ENCODE results near the gene DBN1.

DBN1 gene

DNA sequence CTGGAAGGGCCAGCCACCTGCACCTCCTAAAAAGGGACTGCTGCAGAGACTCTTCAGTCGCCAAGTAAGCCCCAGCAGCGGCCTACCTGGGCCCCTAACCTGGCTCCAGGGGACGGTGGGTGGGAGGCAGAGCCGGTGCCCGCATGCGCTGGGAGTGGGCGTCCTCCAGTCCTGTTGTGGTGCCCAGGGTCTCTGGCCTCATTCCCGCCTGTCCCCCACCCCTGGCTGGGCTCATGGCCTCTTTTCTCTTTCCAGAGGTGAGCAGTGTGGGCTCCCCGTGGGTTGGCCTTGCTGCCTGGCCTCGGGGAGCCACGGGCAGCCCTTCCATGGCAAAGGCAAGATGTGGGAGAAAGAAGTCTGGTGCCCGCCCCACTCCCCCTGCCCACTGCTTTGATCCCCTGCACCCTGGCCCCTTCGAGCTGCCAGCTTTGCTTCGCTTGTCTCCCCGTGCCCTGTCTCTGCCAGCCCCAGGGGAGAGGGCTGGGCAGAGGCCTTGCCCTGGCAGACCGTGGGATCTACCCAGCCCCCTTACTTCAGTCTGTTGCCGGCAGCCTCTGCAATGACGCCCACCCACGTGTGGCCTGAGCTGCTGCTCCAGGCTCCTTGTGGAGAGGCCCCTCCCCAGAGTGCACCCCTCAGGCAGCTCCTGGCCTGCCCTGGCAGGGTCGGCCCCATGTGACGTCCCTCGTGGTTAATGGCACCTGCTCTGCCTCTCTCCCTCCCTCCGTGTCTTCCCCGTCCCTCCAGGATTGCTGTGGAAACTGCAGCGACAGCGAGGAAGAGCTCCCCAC is 32.2 kb downstream of the DBN1 start:
- no peak for DNase-seq

DNA sequence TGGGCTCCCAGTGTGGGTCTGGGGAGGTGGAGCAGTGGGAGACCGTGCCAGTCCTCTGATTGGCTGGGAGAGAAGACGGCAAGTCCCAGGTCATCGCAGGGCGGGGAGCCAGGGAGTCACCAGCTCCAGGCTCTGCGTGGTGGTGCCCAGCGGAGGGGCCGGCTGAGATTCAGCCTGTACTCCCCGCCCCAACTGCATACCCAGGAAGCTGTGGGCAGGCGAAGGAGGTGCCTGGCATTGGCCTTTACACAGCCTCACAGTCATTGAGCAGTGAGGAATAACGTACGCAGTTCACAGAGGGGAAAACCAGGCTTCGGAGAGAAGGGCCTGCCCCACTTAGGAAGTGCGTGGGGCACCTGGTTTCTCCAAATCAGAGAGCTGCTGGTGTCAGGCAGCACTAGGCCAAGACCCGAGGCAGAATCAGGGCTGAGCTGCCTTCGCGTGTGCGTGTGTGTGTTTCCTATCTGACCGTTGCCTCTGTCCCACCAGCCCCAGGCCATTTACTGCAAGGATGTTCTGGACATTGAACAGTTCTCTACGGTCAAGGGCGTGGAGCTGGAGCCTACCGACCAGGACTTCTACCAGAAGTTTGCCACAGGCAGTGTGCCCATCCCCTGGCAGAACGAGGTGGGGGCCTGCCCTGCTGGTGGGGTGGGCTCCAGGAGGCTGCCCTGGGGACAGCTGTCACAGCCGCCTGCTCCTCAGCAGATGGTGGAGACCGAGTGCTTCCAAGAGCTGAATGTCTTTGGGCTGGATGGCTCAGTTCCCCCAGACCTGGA is 33.0 kb downstream of the DBN1 start:
- no peak for DNase-seq

DNA sequence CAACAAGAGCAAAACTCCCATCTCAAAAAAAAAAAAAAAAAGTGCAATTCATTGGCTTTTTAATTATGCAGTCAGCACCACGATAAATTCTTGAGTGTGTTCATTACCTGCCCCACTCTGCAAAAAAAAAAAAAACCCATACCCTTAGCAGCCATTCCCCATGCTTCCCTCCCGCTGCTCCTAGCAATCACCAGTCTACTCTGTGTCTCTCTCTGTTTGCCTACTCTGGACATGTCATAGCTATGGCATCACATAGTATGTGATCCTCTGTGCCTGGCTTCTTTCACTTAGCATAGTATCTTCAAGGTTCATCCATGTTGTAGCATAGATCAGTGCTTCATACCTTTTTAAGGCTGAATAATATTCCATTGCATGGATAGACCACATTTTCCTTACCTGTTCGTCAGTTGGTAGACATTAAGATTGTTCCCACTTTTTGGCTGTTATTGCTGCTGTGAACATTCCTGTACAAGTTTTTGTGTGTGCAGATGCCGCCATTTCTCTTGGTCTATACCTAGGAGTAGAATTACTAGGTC is 33.8 kb downstream of the DBN1 start:
- no peak for DNase-seq

DNA sequence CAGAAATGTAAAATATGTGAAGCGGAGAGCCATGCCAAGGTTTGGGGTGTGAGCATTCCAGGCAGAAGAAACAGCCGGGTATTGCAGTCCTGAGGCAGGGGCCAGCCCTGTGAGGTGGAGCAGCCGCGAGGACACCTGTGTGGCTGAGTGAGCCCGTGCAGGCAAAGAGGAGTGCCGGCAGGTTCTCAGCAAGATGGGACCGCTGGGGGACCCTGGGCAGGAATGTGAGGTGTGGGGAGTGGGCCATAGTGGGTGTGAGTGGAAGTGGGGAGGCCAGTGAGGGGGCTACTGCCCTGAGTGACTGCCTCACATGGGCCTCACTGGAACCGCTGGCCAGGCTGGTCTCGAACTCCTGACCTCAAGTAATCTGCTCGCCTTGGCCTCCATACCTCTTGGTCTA is 35.0 kb downstream of the DBN1 start:
- DNase-seq: no peak

DNA sequence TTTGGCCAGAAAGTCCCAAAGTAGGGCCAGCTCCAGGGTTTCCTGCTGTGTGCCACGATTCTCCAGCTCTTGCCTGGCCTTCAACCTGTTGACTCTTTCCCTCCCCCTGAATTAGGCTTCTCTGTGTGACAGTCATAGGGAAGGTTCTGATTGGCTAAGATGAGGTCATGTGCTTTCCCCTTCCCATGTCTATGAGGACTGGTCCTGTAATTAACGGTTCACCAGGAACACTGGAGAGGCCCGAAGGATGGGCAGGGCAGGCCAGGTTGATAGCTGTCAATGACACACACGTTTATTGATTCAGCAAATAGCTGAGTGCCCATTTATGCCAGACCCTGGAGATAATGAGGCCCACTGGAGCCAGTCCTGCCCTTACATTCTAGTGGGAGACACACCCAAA is 35.8 kb downstream of the DBN1 start:
- DNase-seq: no peak

DNA sequence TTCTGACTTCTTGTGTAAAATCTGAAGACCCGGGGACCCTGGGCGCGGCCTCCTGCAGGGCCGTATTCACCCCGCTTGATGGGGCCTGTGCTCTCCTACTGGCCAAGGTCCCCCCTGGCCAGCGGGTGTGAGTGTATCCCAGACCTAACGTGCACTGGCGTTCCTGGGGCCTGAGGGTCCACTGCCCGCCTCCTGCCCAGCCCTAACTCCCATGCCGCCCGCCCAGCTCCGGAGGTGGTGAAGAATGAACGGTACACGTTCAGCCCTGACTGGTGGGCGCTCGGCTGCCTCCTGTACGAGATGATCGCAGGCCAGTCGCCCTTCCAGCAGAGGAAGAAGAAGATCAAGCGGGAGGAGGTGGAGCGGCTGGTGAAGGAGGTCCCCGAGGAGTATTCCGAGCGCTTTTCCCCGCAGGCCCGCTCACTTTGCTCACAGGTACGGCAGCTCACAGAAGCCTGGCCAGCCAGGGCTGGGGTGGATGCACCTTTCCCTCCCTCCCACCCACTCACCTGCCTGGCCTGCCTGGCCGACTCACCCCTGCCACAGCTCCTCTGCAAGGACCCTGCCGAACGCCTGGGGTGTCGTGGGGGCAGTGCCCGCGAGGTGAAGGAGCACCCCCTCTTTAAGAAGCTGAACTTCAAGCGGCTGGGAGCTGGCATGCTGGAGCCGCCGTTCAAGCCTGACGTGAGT is 37.4 kb downstream of the DBN1 start:
- no peak for DNase-seq

DNA sequence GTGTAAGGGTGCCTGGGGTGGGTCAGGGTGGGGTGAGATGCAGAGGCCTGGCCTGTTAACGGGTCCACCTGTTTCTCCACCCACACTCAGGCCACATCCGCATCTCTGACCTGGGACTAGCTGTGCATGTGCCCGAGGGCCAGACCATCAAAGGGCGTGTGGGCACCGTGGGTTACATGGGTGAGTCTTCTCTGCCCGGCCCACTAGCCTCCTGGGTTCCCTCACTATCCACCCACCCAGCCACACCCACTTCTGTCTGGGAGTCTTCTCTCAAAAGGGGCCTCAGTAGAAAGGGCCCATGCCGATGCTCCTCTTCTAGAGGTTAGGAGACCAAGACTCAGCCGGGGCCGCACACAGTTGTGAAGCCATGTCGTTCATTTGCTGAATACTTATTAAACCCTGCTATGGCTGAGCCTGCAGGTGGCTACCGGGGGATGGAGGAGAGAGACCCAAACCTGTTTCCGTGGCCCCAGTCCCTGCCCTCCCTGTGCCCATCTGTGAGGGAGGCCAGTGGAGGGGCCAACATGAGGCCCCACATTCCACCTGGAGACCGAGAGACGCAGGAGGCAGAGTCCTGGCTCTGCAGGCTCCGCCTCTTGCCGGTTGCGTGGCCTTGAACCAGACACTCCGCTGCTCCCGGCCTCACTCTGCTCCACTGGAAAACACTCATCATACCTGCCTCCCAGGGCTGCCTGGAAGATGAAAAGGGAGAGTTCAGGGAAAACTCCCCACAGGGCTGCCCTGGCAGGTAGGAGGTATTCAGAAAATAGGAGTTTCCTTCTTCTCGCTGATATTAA is 38.3 kb downstream of the DBN1 start:
- DNase-seq: no peak

DNA sequence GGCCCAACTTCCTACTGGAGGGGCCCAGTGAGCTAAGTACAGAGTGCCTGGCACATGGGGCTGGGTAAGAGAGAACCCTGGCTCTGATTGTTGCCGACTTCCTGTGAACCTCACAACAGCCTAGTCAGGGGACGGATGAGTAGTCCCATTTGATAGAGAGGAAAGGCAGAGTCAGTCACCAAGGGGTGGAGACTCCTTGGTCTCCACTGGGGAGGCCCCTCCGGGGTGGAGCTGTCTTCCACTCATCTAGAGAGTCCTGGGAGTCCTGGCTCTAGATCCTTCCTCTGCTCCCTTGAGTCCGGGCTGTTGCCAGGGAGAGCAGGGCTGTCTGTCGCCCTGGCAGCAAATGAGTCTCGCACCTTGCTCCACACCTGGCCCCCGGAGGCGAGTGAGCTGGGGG is 39.0 kb downstream of the DBN1 start:
- DNase-seq: no peak

DNA sequence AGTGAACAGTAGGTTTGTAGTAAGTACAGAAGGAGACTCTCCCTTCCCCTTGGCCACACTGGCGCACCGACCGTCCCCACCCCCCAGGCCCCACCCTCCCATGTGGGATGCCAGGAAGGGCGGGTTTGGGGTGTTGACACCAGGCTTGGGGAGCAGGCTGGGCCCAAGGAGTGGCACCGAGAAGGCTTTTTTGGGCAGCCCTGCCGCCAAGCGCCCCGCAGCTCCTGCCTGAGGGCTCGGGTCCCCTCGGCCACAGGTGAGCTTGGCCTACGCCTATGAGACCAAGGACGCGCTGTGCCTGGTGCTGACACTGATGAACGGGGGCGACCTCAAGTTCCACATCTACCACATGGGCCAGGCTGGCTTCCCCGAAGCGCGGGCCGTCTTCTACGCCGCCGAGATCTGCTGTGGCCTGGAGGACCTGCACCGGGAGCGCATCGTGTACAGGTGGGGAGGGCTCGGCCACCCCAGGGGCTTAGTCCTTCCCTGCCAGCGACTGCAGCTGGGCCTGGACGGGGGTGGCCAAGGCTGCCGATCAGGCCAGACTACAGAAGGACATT is 39.7 kb downstream of the DBN1 start:
- DNase-seq: no peak

DNA sequence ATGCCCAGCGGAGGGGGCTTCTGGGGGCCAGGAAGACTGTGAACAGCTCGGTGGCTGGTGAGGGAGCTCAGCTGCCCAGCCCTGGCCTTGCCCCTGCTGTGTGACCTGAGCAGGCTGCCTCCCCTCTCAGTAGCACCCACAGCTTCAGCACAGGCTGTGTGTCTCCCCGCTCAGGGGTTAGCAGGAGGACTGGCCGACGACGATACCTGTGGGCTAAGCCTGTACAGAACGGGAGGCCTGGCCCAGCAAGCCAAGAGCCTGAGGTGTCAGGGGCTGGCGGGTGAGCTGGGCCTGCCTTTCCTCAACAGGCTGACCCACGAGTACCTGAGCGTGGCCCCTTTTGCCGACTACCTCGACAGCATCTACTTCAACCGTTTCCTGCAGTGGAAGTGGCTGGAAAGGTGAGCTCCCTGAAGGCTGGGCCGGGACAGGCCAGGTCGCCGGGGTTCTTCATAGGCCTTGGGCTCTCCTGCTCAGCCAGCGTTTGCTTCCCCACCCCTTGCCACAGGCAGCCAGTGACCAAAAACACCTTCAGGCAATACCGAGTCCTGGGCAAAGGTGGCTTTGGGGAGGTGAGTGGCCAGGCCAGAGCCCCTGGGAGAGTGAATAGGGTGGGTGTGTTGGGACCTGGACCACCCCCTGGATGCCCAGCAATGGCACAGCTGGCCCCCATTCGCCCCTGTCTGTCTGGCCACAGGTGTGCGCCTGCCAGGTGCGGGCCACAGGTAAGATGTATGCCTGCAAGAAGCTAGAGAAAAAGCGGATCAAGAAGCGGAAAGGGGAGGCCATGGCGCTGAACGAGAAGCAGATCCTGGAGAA is 40.4 kb downstream of the DBN1 start:
- DNase-seq: no peak

DNA sequence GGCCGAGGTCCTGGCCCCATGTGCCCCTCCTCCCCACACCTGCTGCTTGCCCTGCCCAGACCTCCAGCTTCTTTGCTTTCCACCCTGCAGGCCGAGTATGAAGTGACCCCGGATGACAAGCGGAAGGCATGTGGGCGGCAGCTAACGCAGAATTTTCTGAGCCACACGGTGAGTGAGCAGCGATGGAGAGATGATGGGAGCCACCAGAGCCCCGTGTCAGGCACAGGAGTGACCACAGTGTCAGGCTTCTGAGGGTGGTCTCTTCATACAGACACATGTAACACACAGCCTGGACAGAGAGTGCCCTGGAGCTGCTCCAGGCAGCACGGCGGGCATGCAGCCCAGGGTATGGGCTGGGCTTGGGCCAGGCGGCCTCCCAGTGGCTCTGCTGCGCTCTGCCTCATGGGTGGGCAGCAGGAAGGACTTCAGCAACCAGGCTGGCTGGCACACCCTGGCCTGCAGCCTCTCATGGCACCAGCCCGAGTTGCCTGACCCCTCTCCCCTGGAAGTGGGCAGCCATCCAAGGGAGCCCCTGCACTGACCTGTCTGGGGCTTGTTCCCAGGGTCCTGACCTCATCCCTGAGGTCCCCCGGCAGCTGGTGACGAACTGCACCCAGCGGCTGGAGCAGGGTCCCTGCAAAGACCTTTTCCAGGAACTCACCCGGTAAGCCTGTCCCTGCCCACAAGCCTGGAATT is 41.1 kb downstream of the DBN1 start:
- no peak for DNase-seq

DNA sequence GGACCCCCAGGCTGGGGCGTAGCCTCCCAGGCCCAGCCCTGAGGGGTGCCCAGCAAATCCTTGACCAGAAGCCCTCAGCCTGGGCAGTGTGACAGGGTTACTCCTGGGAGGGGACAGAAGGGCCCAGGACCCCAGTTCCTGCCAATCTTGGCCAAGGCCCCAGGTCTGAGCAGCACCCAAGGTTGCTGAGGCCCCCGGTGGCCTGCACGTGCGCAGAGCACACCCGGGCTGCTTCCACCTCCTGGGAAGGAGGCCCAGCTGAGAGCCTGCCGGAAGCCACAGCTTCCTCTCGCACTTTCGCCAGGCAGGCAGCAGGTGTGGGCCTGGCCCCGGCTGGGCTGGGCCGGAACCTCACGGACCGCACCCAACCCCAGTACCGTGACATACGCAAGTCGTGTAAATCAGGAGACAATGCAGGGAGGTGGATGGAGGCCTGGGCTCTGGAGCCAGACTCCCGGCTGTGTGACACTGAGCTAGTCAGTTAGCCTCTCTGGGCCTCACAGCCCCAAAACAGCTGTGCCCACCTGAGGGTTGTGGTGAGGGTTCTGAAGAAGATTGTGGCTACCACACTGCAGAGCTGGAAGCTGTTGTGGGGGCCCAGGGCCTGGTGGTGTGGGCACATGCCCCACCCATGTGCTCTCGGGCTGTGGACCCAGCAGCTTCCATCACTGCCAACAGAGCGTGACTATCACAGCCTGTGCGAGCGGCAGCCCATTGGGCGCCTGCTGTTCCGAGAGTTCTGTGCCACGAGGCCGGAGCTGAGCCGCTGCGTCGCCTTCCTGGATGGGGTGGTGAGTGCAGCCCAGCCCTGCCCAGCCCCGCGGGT is 41.9 kb downstream of the DBN1 start:
- no peak for DNase-seq

DNA sequence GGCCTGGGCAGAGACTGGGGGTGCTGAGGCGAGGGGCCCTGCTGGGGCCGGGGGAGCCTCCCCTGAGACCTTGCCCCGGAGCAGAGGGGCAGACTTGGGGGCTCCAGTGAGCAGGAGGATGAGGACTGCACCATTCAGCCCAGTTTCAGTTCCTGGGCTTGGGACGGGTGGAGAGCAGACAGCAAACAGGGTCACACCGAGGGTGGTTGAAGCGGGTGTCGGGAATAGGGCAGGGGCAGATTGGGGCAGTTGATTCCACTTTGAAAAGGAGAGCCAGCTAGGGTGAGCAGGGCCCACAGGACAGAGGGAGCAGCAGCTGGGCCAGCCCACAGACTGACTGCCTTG is 42.5 kb downstream of the DBN1 start:
- DNase-seq: no peak

DNA sequence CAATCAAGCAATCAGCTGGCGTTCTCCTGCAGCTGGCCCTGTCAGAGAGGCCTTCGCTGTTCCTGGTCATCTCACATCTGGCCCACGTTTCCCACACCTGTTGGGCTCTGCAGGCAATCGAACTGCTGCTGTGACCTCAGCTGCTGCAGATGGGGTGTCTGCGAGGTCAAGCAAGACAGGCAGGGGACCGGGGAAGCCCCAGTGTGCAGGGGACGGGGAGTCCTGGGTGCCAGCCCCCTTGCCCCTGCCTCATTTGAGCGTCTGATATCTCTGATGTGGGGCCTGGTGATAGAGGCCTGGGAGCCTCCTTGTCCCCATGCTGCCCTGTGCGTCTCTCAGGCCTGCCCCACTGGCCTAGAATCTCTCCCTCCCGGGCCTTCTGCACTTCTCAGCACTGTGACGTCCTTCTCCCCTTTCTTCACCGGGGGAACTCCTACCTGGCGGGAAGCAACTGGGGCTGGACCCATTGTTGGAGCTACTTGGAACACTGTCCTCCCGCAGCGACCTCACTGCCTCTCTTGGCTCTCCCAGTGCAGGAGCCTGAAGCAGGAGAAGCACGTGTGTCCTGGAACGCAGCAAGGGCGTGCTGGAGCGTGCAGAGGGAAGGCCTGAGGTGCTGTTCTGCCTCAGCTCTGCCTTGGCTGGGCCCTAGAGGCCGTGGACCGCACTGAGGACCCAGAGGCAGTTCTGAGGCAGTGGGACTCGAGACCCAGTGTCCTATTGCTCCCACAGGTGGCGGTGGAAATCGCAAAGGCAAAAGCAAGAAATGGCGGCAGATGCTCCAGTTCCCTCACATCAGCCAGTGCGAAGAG is 43.1 kb downstream of the DBN1 start:
- no peak for DNase-seq

DNA sequence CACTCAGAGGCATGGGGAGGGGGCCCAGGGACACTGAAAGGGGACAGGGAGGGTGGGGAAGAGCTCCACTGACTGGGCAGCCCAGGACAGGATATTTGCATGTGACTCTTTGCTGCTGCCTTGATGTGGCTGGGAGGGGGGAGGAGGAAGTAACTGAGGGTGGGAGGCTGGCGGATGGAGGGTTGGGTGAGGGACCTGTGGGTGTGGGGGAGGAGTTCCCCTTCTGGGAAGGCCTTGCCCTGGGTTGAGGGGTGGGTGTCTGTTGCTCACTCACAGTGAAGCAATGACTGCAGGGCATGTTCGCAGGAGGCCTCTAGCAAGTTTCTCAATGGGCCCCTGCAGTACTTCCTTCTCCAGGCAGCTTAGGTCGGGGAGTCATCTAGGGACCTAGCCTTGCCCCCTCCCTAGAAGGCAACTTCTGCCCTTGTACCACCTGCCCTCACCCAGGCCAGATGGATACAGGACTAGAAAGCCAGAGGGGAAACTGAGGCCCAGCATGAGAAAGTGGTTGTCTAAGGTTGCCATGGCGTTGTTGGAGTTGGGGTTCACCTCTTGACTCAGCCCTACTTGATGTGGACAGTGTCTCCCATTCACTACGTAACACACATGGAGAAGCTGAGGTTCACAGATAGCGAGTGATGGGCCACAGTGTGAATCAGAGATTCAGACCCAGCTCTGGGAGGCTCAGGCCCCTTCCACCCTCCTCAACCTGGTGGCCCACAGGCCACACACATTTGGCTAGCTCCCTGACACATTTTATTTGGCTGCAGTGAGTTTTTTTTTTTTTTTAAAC is 44.0 kb downstream of the DBN1 start:
- no peak for DNase-seq

DNA sequence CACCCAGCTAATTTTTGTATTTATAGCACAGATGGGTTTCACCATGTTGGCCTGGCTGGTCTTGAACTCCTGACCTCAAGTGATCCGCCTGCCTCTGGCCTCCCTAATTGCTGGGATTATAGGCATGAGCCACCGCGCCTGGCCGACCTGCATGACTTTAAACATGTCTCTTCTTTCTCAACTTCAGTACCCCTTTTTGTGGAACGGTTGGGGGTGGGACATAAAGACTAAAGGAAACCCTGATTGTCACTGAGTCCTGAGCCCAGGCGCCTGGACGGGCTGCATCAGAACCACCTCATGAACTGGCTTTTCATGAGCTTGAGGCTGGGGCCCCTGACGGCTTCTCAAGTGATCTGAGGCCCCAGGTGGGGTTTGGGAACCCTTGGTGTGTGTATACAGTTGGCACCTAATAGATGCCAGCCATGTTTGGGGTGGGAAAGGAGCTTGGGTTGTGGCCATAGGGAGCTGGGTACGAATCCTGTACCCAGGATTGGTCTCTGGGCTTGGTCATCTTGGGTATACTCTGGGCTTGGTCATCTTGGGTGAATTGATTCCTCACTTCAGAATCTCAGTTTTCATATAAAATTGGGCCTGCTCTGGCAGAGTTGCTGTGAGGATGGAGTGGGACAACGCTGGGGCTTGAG is 44.7 kb downstream of the DBN1 start:
- no peak for DNase-seq

DNA sequence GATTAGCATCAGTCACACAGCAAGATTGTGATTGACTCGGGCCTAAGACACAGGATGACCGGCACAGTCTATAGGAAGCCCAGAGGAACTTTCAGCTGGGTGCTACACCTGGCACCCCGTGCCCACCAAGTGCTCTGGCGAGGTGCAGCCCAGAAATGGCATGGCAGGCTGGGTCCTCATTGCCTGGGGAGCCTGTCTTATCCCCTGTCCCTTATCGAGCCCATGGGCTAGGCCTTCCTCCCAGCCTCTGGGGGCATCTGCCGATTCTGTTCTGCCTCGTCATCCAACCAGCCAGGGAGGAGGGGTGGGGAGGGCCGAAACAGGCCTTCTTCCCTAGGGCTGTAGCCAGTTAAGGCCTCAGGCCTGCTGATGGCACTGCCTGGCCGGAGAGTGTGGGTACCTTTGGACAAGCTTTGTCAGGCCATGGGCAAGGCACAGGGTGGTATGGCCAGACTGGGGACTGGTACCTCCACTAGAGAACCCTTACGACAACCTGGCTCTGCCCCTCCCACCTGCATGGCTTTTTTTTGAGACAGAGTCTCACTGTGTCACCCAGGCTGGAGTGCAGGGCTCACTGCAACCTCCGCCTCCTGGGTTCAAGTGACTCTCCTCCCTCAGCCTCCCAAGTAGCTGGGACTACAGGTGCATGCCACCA is 45.4 kb downstream of the DBN1 start:
- DNase-seq: no peak
